HEK293T (cell line): ENCODE results near the gene PHRF1.

Experiments
- ARNT ChIP-seq: fragments of 450-650 bp; IDR thresholded peaks from 2 replicates; pipeline ENCODE4 v1.6.1; 2017; ENCODE audit warnings: mild to moderate bottlenecking
- BHLHE40 ChIP-seq: fragments of 450-650 bp; IDR thresholded peaks from 2 replicates; pipeline ENCODE4 v1.6.1; 2016; ENCODE audit warnings: mild to moderate bottlenecking, moderate library complexity, borderline replicate concordance
- CTBP1 ChIP-seq: fragments of 450-650 bp; IDR thresholded peaks from 2 replicates; pipeline ENCODE4 v1.6.1; 2016; ENCODE audit warnings: borderline replicate concordance
- ELF4 ChIP-seq: fragments of 450-650 bp; IDR thresholded peaks from 2 replicates; pipeline ENCODE4 v1.6.1; 2017; ENCODE audit warnings: antibody characterized with exemption
- FOXA1 ChIP-seq: fragments of 450-650 bp; IDR thresholded peaks from 2 replicates; pipeline ENCODE4 v1.6.1; 2016; ENCODE audit warnings: mild to moderate bottlenecking
- FOXK2 ChIP-seq: fragments of 450-650 bp; IDR thresholded peaks from 2 replicates; pipeline ENCODE4 v1.6.1; 2016; ENCODE audit warnings: mild to moderate bottlenecking
- FOXM1 ChIP-seq: fragments of 450-650 bp; IDR thresholded peaks from 2 replicates; pipeline ENCODE4 v1.6.1; 2017; ENCODE audit warnings: mild to moderate bottlenecking, borderline replicate concordance
- HDGF ChIP-seq: fragments of 450-650 bp; IDR thresholded peaks from 2 replicates; pipeline ENCODE4 v1.6.1; 2017; ENCODE audit warnings: antibody characterized with exemption, borderline replicate concordance
- NFRKB ChIP-seq: fragments of 450-650 bp; IDR thresholded peaks from 2 replicates; pipeline ENCODE4 v1.6.1; 2016; ENCODE audit warnings: mild to moderate bottlenecking, moderate library complexity
- SP1 ChIP-seq: fragments of 450-650 bp; IDR thresholded peaks from 2 replicates; pipeline ENCODE4 v1.6.1; 2017
- SUZ12 ChIP-seq: fragments of 450-650 bp; IDR thresholded peaks from 2 replicates; pipeline ENCODE4 v1.6.1; 2016; ENCODE audit warnings: mild to moderate bottlenecking
- TARDBP ChIP-seq: fragments of 450-650 bp; IDR thresholded peaks from 2 replicates; pipeline ENCODE4 v1.6.1; 2016
- ZNF384 ChIP-seq: fragments of 450-650 bp; IDR thresholded peaks from 2 replicates; pipeline ENCODE4 v1.6.1; 2016

GRCh38 chr11:581342-581741 is 5.1 kb downstream of the PHRF1 start:
- TF ChIP-seq HDGF (no peak), NFRKB (no peak), FOXA1 (no peak), TARDBP (no peak), FOXM1 (no peak), ZNF384 (no peak), ARNT (no peak), SP1 (no peak), SUZ12 (no peak), CTBP1 (no peak), BHLHE40 (no peak), ELF4 (no peak), FOXK2 (no peak)
